ENCODE measurements around the gene IGFLR1. TPM values are rescaled to one million over a fixed set of nuclear protein-coding genes. Genes with fewer than 3 reads are reported as not detected.

Gene IGFLR1, protein sequence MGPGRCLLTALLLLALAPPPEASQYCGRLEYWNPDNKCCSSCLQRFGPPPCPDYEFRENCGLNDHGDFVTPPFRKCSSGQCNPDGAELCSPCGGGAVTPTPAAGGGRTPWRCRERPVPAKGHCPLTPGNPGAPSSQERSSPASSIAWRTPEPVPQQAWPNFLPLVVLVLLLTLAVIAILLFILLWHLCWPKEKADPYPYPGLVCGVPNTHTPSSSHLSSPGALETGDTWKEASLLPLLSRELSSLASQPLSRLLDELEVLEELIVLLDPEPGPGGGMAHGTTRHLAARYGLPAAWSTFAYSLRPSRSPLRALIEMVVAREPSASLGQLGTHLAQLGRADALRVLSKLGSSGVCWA
- not detected for total RNA-seq (ENCODE audit: insufficient read depth, low replicate concordance)

- peak; percentile 32 for DNase-seq (ENCODE audit: low spot score)
Observed at GRCh38 chr19:35742121-35742724, at the start of gene IGFLR1. Gene IGFLR1, minus strand, starts transcription at chr19:35742452. Its CDS starts 1,272 bp downstream, at chr19:35741180.

- no peak for DNase-seq (ENCODE audit: low spot score)
Observed at GRCh38 chr19:35791814-35792279, 49.6 kb upstream of the IGFLR1 start.

- DNase-seq (ENCODE audit: low spot score): no peak
Observed at GRCh38 chr19:35790981-35791813, 48.9 kb upstream of the IGFLR1 start.

DNA sequence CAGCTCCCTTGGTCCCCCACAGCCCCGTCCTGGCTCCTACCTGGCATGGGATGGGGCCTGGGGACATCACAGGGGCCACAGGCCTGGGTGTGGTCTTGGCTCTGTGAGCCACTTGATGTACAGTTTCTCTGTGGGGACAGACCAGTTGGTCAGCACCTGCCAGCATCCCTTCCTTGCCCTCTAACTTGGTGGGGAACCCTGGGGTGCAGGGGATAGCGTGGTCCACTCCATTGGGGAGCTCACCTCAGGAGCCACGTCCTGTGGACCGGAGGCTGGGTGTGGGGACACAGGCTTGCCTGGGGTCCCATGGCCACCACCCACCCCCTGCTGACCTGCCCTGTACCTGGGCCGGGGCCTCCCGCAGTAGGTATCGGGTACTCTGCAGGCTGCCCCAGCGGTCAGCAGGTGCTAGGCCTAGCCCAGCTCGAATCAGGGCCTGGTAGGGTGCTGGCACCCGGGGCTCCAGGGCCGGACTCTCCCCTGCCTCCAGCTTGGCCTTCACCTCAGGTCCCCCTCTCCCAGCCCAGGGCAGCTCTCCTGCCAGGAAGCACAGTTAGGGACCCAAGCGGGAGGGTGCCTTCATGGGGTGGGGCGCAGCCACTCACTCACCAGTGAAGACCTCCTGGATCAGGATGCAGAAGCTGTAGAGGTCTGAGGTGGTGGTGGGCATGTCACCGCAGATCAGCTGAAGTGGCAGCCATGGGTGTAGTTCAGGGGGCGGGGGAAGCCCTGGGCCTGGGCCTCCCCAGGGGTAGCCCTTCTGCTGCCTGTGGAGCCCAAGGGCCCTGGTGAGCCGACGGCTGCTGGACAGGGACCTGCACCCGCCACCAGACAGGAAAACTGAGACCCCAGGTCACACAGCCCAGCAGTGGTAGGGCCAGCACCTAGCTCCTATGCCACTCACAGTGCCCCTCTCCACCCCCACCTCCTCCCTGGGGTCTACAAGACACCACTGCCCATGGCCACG, 48.0 kb upstream of the IGFLR1 start:
- no peak for DNase-seq (ENCODE audit: low spot score)

DNA sequence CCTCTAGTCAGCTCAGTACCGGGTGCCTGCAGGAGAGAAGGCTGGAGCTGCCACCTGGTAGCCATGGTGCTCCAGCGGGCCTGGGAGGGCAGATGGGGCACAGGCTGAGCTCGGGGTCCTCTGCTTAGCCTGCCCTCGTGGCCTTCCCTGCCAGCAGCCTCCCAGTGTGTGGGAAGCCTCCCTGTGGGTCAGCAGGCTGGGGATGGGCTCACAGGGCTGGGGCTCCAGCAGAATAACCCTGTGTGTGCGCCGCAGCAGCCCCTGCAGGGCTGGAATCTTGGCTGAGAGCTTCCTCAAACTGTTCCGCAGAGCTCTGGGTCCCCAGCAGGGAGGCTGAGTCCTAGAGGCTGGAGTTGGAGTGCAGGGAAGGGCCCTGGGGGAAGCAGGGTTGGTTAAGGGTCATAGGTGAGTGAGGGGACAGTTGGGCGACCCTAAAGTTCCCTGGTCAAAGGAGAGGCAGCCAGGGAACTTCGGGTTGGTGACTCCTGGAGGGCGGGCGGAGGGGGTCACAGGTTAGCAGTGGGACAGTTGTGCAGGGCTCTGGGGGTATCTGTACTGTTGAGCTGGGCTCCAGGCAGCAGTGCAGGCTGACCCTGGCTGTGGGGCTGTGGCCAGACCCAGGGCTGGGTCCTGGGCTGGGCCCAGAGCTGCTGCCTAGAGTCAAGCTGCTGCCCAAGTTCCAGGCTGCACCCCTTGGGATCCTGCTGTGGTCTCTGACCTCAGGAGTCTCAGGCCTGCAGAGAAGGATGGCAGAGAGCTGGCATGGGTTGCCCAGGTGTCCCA, 47.1 kb upstream of the IGFLR1 start:
- DNase-seq (ENCODE audit: low spot score): no peak

DNA sequence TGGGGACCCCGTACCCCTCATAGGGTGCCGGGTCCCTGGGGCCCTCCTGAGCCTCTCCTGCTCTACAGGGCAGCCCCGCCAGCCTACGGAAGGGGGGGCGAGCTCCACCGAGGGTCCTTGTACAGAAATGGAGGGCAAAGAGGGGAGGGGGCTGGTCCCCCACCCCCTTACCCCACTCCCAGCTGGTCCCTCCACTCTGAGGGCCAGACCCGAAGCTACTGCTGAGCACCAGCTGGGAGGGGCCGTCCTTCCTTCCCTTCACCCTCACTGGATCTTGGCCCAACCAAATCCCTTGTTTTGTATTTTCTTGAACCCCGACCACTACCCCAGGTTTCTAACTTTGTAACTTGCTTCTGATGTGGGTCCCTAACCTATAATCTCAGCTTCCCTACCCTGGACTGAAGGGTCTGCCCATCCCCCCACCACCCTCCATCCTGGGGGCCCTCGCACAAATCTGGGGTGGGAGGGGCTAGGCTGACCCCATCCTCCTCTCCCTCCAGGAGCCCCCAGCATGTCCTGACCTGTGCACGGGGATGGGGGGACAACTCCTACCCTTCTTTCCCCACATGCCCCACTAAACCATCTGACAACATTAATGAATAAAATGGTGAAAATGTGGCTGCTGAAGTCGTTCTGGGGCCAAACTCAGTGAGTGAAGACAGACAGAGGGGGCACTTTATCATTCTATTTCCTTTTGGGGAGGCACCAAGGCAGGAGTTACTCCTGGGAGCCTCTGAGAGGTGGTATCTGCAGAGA, 46.1 kb upstream of the IGFLR1 start:
- no peak for DNase-seq (ENCODE audit: low spot score)

- no peak for DNase-seq (ENCODE audit: low spot score)
Observed at GRCh38 chr19:35787227-35787799, 45.1 kb upstream of the IGFLR1 start.

DNA sequence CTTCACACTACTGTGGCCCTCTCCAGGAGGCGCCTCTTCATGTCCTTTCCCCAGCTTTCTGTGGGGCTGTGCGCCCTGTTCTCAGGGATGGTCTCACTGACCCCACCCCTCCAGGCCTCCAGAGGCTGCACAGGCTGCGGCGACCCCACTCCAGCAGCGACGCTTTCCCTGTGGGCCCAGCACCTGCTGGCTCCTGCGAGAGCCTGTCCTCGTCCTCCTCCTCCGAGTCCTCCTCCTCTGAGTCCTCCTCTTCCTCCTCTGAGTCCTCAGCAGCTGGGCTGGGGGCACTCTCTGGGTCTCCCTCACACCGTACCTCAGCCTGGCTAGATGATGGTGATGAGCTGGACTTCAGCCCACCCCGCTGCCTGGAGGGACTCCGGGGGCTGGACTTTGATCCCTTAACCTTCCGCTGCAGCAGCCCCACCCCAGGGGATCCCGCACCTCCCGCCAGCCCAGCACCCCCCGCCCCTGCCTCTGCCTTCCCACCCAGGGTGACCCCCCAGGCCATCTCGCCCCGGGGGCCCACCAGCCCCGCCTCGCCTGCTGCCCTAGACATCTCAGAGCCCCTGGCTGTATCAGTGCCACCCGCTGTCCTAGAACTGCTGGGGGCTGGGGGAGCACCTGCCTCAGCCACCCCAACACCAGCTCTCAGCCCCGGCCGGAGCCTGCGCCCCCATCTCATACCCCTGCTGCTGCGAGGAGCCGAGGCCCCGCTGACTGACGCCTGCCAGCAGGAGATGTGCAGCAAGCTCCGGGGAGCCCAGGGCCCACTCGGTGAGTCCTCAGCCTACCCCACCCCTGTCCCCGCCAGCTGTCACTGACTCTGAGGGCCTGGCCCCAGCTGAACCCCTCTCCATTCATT, 44.3 kb upstream of the IGFLR1 start:
- DNase-seq (ENCODE audit: low spot score): no peak

DNA sequence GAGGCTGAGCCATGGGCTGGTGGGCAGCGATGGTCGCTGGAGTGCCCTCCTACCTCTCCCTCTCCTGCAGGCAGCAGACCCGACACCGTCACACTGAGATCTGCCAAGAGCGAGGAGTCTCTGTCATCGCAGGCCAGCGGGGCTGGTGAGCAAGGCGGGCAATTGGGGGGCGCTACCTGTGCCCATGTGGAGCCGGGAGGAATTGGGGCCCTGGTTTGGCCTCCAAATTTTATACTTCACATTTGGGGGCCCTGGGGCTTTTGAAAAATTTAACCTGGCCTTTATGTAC, 43.0 kb upstream of the IGFLR1 start:
- DNase-seq (ENCODE audit: low spot score): no peak

DNA sequence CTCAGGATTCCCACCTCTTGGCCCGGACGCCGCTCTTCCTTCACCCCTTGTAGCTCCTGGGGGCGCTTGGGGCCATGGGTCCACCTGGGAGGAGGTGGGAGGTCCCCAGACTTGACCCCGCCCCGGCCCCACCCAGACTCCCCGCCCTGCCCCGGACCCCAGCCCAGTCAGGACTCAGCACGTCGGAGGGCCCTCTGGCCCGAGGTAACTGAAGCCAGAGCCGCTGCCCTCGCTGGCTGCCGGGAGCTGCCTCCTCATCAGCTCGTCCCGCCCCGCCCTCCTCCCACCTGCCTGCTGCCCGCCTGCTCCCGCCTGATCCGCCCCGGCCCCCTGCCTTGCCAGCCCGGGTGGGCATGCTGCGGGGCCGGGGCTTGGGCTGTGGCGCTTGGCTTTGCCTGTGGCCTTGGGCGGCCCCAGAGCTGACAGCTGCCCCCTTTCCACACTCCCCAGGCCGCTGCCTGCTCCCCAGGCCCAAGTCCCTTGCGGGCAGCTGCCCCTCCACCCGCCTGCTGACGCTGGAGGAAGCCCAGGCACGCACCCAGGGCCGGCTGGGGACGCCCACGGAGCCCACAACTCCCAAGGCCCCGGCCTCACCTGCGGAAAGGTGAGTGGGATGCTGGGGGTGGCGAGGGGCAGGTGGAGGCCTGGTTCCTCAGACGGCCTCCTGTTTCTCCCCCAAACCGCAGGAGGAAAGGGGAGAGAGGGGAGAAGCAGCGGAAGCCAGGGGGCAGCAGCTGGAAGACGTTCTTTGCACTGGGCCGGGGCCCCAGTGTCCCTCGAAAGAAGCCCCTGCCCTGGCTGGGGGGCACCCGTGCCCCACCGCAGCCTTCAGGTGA, 42.5 kb upstream of the IGFLR1 start:
- no peak for DNase-seq (ENCODE audit: low spot score)

DNA sequence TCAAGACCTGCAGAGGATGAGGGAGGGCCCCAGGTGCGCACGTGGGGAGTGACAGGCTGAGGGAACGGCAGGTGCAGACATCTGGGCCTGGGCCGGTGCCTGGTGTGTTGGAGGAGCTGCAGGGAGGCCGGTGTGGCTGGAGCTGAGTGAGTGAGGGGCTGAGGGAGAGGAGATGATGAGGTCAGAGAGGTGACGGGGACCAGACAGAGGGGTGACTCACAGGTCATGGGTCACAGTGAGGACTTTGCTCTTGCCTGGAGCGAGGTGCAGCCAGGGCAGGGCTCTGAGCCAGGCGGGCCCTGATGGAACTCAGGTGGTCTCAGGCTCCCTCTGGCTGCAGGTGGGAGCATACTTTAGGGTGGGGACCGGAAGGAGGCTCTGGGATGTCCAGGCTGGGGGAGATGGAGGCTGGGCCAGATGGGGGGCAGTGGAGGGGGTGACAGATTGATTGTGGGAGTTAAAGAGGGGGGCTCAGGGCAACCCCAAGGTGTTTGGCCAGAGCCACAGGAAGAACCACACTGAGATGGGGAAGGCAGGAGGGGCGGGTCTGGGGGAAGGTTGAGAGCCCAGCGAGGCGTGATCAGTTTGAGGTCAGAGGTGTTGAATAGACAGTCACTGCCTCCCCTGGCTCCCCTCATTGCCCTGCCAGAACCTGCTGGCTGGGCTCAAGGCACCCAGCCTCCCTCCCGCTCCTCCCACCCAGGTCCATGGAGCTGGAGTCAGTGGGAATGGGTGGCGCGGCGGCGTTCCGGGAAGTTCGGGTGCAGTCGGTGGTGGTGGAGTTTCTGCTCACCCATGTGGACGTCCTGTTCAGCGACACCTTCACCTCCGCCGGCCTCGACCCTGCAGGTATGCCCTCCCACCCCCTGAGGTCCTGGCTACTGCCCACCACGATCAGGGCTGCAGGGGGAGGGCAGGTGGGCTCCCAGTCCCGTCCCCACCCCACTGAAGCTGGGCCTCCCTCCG, 41.5 kb upstream of the IGFLR1 start:
- no peak for DNase-seq (ENCODE audit: low spot score)

DNA sequence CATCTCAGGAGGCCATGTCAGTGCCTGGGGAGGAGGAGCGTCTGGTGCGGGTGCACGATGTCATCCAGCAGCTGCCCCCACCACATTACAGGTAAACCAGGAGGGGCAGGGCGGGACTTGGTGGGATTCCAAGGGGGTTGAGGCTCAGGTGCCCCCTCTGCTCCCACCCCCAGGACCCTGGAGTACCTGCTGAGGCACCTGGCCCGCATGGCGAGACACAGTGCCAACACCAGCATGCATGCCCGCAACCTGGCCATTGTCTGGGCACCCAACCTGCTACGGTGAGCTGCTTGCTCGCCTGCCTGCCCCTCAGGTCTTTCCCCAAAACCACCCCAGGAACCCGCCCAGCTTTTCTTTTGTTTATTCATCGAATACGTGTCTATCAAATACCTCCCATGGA, 40.3 kb upstream of the IGFLR1 start:
- no peak for DNase-seq (ENCODE audit: low spot score)

- DNase-seq (ENCODE audit: low spot score): no peak
Observed at GRCh38 chr19:35781650-35782049, 39.4 kb upstream of the IGFLR1 start.

DNA sequence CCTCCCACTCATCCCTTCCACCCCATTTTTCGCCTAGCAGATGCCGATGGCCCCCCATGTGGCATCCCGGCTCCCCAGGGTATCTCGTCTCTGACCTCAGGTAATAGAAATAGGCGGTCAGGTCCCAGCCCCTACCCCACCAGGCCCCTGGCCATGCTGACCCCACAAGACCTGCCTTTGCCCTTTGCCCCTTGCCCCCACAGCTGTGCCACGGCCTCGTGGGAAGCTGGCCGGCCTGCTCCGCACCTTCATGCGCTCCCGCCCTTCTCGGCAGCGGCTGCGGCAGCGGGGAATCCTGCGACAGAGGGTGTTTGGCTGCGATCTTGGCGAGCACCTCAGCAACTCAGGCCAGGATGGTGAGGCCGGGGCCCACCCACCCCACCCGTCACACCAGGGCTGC, 38.5 kb upstream of the IGFLR1 start:
- no peak for DNase-seq (ENCODE audit: low spot score)

DNA sequence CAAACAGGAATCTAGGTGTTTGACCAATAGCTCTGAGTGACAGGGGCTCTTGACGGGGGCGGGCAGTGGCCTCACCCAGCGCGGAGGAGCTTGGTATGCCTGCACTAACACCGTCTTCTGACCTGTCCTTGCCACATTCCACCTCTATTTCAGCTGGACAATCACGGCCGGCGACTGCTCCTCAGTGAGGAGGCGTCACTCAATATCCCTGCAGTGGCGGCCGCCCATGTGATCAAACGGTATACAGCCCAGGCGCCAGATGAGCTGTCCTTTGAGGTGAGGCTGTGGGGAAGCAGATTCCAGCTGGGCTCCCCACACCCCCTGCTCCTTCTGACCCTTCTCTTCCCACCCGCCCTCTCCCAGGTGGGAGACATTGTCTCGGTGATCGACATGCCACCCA, 37.8 kb upstream of the IGFLR1 start:
- DNase-seq (ENCODE audit: low spot score): no peak

DNA sequence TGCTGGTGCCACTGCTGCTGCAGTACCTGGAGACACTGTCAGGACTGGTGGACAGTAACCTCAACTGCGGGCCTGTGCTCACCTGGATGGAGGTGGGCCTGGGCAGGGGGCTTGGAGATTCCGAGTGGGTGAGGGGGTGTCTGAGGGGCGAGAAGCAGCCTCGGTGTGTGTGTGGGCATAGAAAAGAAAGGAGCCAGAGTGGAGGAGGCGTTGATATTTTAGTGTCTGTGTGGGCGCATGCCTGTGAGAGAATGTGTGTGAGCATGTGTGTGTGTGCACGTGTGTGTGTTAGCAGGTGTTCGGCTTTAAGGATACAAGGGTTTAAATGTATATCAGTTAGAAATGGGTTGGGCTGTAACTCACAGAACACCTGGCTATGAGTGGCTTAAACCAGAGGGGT, 36.8 kb upstream of the IGFLR1 start:
- DNase-seq (ENCODE audit: low spot score): no peak
